HG03196 (cell line): Measurements from ENCODE around the gene ITPR2.
A peak's percentile ranks its signal among the peaks of the same experiment; 100 is the strongest.
"Not testable (repeated sequence)": the region's sequence is repeated elsewhere in the genome, so short reads cannot be mapped to it uniquely, and the experiment has no call there.

ENCODE experiments used
- ATAC-seq: cut with Tn5 transposase; IDR thresholded peaks from one replicate; pipeline ENCODE4 v1.9.1; 2021; ENCODE audit not compliant: unreplicated experiment

Gene ITPR2

GRCh38 chr12:26832822-26833742, at the start of gene ITPR2:
TSS of gene ITPR2 (minus strand) at chr12:26833194. CDS start at chr12:26832781, 413 bp downstream.
- peak; percentile 72 for ATAC-seq

GRCh38 chr12:26880625-26881024, 47.6 kb upstream of the ITPR2 start:
- ATAC-seq, result no peak

- peak; percentile 79 for ATAC-seq
These were observed 45.7 kb upstream of the ITPR2 start for GRCh38 chr12:26878661-26879119.

DNA sequence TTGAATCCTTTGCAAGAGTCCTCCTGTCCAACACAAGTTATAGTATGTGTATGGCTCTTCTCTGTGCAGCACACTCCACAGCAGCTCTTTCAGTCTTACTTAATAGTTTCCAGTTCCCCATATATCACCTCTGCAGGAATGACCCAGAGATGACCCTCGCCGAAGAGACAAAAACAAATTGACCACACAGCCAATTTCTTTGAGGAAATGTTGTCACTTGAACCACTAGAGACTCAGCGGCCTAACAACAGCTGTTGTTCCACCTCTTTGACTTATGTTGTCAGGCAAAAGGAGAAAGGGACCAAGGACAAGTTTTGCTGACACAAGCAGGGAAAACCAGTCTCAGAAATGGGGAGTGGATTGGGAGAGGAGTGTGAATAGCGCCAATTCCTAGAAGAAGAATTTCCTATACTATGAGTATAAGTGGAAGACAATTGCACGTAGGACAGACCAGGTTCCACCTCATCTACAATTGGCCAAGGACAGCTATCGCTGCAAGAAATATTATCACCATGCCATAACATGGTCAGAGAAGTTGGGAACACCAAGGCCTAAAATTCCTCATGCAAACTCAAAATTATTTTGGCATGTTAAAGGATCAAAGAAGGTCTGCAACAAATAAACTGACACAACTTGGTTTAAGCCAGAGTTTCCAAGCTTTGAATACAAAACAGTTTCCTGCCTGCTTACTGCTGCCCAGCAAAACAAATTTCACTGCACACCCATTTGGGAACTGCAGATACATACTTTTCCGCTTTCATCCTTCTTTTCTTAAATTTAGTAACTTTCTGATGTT, 41.7 kb upstream of the ITPR2 start:
- peak; percentile 50 for ATAC-seq

GRCh38 chr12:26872625-26873024, 39.6 kb upstream of the ITPR2 start:
- no peak for ATAC-seq

DNA sequence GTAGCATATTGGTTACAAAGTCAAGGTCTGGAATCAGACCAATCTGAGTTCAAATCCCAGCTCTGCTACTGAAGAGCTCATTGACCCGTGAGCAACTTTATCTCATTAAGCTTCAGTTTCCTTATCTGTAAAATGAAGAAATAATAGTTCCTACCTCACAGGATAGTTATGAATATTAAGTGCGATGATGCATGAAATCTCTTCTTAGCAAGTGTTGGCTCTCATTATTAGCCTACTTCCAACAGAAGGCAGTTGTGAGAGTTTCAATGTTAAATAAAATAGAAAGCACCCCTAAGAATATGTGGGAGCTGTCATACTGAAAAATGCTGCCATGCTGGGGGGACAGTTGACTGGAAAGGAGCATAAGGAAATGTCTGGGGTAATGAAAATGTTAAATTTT, 39.0 kb upstream of the ITPR2 start:
- no peak for ATAC-seq

DNA sequence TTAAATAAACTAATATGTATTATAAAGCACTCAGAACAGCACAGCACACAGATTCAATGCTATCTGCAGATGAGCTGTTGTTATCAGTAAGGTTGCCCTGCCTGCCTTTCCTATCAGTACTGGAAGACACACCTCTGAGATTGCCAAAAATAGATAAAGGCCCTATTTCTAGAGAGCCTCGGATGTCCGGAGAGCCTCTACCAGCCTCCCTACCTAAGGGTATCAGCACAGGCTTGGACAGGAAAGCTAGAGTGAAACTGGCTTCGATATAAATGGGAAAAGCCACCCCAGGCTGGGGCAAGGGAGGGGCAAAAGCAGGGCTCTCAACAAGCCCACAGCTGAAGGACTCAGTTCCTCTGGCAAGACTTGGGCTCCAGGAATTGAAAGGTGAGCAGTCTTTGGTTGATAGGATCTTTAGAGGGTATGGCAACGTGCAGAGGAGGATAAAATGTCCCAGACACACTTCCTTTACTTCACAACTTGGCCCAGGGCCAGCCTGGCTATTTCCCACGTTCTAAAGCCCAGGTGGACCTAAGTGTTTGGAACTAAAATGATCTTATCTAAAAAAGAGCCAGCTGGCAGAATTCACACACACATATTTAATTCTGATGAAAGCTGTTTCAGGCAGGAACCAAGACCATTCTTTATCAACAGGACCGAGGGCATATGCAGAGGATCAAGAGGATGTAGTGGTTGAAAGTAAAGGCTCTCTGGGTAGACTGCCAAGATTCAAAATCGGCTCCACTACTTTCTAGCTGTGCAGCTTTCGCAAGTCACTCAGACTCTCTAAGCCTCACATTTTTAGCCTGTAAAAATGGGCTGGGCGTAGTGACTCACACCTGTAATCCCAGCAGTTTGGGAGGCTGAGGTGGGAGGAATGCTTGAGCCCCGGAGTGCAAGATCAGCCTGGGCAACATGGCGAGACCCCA, 37.8 kb upstream of the ITPR2 start:
- no peak for ATAC-seq

DNA sequence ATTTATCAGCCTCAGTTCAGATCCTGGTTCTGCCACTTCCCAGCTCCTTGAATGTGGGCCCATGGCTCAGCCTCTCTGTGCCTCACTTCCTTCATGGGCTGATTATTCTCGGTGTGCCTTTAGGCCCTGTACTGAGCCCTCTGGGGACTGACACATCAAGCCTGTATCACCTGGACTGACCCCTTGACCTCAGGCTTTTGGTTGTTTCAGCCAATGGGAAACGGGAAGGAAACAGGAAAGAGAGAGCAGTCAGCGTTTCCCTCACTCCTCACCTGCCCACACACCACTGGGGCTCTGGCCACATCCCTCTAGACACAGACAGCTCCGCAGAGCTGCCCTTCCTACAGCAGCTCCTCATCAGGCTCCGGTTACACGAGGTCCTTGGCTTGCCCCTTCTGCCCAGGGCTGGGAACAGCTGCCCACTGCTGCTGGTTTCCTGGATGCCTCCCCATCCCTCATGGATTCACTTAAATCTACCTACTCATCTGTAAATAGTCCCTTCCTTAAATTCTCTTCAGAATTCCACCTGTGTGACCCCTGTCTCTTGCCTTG, 37.0 kb upstream of the ITPR2 start:
- no peak for ATAC-seq

DNA sequence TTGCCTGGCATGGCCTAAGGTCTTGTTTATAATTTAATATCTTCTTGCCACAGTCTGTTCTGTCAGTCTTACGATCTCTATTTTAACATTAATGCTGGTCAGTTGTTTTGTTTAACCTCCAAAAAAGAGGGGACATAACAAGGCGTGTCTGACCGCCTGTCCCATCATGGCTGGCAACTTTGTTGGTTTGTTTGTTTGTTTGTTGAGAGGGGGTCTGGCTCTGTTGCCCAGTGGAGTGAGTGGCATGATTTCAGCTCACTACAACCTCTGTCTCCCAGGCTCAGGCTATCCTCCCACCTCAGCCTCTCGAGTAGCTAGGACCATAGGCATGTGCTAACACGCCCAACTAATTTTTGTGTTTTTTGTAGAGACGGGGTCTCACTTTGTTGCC, 36.1 kb upstream of the ITPR2 start:
- ATAC-seq, result no peak

- ATAC-seq, result no peak
These were observed 35.6 kb upstream of the ITPR2 start for GRCh38 chr12:26868447-26869103.

GRCh38 chr12:26867080-26867479, 34.1 kb upstream of the ITPR2 start:
- peak; percentile 69 for ATAC-seq

DNA sequence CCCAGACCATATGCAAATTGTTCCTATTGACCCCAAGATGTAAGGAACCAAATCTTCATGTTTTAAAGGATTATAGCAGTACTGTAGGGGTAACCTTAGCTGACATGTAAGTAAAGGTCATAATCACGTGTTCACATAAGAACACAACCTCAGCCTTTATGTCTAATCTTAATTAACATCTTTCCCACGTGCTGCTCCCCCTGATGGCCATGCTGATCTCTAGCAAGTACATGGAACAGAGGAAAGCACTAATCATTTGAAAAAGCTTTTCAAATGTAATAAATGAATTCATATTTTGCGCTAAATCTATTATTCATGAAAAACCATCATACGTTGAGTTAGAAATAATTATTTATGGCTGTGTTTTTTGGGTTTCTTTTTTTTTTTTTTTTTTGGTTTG, 30.5 kb upstream of the ITPR2 start:
- ATAC-seq, result no peak

- not testable (repeated sequence) for ATAC-seq
These were observed 29.8 kb upstream of the ITPR2 start for GRCh38 chr12:26862787-26863186.

- ATAC-seq, result no peak
These were observed 28.7 kb upstream of the ITPR2 start for GRCh38 chr12:26861690-26862089.

DNA sequence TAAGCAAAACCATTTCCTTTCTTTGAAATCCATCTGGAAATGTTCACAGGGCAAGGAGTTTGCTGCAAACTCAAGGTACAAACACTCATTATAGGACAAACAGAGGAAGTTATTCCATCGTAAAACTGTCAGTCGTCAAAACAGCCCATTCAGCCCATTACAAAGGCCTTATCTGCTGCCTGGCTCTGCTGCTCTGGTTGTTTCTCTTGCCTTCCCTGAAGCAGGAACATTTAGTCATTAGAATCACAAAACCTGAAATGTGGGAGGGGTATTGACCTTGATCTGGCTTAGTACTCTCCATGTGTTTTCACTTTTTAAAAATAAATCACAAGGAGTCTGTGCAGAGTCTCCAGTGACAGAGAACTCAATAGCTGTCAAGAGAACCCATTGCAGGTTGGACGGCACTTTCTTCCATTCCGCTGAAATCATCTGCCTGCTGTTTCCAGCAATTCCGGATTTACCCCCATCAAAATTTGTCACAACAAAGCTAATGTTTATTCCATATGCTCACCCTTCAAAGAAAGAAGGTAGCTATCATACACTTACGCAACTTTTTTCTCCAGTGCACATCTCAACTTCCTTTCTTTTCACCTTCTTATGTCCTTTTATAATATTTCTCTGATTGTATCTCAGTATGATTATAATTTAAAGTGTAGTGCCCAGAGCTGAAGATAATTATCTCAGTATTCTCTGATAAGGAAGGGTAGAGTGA, 24.6 kb upstream of the ITPR2 start:
- ATAC-seq, result no peak

GRCh38 chr12:26855337-26855736, 22.3 kb upstream of the ITPR2 start:
- no peak for ATAC-seq

DNA sequence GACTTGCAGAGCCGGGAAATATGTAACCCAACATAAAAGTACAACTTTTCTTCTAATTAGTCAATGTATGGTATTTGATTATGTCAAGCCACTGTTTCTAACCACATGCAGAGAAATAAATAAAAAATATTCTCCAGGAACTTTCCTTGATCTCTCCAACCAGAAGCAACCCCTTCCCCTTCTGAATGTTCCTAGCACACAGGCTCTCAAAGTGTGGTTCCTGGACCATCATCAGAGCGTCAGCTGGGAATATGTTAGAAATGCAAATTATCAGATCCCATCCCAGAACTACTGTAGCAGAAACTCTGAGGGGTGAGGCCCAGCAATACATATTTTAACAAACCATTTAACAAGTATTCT, 21.0 kb upstream of the ITPR2 start:
- ATAC-seq, result peak; percentile 6

- peak; percentile 64 for ATAC-seq
These were observed 20.5 kb upstream of the ITPR2 start for GRCh38 chr12:26853303-26854030.
